Measurements from ENCODE around the gene EPHA1.
A peak's percentile ranks its signal among the peaks of the same experiment; 100 is the strongest.

The EPHA1 gene

GRCh38 chr7:143369678-143370651 is 38.7 kb downstream of the EPHA1 start:
- DNase-seq, result no peak

DNA sequence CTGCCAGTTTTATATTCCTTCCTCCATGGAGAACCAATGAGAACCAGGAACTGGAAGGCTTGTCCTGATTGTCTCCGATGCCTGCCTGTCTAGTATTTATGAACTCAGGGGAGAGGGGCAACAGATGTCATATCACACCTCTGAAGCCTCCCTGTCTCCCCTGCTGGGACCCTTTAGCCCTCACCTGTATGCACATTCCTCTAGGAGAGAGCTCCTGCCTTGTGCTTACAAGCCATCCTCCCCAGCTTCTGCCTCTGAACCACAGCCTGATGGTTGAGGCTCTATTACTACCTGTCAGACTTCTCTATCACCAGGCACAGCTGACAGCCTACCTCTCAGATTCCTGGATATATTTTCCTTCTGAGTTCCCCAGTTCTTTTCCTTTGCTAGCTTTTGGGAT is 40.3 kb downstream of the EPHA1 start:
- DNase-seq, result no peak

DNA sequence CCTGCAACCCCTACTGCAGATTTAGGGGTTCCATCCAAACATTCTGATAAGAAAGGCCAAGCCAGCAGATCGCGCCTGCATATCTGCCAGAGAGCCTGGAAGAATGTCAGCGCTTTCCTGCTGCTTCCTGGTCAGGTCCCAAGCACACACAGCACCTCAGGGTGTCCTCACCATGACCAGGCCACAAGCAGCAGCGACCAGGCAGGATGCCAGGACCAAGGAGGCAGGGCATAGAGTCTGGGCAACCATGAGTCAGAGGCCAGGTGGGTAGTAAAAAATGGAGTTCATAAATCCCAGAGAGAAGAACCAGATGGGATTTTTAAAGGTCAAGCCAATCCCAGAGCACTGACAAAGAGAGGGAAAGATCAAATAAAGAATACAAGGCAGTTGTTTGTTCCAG is 40.7 kb downstream of the EPHA1 start:
- DNase-seq, result no peak

DNA sequence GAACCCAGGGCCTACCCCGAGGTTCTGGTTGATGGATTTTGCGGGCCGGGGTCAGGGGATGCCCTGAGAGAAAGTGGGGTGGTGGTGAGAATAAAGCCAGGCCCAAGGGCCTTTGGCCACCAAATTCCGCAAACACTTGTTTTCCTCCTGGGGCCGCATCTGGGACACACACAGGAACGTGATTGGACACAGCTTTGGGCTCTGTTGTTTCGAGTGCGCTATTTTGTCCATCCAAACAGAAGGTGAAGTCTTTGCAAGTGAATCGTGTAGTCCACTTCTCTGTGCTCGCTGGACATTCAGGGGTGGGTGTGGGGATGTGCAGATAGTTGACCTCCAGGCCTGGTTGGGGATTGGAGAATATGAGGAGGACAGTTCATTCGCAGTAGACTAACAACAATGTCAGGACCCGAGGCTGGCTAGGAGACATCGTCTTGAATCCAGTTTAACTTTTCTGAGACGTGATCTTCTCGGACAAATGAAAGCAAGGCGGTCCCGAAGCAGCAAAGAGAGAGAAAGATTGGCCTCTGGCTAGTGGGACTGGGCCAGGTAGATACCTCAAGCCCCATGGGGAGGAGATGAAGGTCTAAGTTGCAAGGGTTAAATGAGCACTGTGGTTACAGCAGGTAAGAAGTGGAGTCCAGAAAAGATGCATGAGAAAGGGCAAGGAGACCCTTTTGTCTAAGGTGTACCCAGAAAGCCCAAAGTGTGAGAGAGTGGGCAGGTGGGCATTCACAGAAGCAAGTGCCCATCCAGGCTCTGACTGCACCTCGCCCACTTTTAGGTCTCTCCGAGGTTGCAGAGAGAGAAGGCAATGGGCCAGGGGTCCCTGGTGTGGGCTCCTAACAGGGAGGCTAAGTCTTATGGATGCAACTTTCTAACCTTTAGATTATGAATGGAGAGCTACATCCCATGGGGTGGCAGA is 45.4 kb downstream of the EPHA1 start:
- DNase-seq, result no peak

GRCh38 chr7:143362131-143363015 is 46.3 kb downstream of the EPHA1 start, which contains the start of gene FAM131B:
Gene FAM131B (minus strand): TSS chr7:143362713. CDS start chr7:143362603, 110 bp downstream.
- DNase-seq, result no peak

DNA sequence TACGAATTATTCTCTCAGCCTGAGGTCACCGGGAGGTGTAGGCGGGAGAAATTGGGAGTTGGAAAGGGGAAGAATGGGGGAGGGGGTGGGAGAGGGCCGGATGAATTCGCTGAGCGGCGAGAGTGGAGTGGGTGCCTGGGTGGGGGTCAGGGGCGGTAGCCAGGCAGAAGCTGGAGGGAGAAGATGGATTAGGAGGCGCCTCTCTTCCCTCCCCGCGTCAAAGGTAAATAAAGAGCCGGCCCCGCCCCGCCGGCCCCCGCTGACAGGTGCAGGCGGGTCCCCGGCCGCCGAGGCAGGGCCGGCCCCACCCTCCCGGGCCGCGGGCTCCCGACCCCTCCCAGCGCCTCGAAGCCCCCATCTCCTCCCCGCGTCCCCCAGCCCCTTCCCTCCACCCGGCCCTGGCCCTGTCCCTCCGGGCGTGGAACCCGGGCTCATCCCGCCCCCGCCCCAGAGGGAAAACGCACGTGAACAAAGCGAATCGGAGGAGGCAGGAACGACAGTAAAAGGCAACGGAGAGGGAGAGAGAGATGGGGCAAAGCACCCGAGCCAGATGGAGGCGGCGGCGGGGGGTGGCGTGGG is 47.0 kb downstream of the EPHA1 start:
- DNase-seq, result no peak

DNA sequence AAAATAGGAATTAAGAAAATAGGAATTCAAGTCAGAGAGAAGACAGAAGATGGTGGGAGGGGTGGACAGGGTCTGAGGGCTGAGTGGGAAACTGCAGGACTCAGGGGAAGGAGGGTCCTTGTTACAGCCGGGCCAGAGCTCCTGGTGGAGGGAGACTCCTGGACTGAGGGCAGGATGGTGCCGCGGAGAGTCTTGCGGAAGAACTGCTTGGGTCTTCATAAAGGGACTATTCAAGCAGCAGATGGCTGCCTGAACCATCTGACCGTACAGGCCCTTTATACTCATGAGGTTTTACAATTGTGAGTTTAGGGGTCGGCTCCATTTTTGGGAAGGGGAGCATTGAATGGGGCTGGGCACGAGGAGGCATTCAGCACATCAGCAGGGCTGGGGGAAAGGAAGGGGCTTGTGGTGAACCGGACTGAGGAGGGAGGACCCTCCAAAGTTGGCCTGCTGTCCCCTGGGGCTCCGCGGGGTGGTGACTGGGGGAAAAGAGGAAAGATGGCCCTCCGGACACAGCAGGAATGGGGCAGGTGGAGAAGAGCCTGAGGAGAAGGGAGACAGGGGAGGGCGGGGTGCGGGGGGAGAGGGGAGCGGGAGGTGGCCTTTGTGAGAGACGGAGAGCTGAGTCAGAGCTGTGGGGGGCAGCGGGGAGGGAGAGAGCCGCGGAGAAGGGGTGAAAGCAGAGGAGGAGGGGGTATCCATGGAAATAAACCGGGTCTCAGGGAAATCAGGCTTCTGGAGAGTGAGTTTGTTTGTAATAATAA is 47.7 kb downstream of the EPHA1 start:
- no peak for DNase-seq

- DNase-seq, result no peak
These were observed 48.8 kb downstream of the EPHA1 start for GRCh38 chr7:143359771-143360353.

- no peak for DNase-seq
These were observed 50.0 kb downstream of the EPHA1 start for GRCh38 chr7:143358626-143359025.

- no peak for DNase-seq
These were observed 52.1 kb downstream of the EPHA1 start for GRCh38 chr7:143356414-143357050.

DNA sequence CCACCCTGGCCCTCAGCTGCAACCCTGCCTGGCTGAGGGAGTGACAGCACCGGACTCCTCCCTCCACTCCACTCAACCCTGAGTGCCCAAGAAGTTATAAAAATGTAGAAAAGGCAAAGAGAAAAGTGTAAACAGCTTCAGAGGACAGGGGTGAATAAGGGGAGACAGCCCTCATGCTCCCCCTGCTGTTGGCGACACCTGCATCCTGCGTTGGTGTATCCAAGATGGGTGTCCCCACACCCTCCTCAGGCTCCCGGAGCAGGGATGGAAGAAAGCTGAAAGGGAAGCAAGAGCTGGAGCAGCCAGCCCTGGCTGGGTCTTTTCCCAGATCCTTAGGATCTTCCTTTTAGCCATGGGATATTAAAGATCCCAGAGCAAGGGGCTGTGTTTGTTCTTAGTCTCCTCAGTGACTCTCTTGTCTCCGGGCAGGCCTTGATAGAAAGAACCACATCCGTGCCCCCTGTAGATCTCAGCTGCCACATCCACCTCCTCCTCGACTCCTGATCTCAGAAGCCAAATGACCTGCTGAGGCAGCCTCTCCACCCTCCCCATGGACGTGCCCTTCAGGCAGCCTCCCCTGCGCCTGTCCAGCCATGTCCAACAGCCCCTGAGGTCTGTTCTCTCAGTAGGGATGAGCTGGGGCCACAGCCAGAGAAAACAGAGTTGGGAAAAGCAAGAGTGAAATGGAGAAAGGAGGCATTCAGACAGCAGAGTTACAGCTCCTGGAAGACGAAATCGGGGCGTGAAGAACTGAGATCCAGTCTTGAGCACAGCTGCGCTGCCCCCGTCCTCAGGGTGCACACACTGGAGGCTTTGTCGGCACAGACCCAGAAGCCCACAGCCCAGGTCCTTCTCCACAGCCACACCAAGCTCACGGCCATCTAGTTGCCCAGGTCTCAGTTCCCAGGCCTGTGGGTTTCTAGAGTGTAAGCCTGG is 52.9 kb downstream of the EPHA1 start:
- no peak for DNase-seq

DNA sequence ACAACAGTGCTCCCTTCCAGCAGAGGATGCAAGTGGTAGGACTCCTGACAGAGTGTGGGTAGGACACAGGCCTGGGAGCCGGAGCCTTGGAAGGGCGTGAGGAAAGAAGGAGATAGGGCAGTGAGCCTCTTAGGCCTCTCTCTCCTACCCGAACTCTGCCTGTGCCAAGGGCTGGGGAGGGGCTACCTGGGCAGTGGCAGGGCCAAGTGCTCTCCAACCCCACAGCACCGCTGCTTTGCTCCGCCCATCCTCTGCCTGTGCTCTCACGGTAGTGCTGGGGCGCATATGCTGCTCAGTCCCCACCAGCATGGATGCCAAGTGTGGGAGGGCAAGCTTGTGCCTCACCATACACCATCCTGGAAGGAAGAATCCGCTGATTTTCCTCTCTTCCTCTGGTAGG is 53.7 kb downstream of the EPHA1 start:
- DNase-seq, result no peak

DNA sequence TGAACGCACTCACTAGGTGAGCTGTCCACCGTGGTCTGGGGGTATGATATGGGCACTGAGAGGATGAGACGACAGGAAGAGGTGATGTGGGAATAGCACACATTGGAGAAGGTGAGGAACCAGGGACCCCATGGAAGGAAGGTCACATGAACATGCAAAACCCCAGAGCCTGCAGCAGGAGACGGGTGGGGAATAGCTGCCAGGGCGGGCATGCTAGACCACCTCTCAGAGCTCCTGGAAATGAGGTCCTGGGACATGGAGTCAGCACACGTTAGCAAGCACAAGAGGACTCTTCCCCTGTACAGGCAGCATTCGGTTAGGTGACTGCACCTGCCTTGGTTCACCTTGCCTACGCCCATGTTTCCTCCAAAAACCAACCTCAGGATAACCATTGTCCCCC is 54.3 kb downstream of the EPHA1 start:
- DNase-seq, result no peak

- DNase-seq, result no peak
These were observed 56.1 kb downstream of the EPHA1 start for GRCh38 chr7:143352531-143353002.

GRCh38 chr7:143351574-143351973 is 57.1 kb downstream of the EPHA1 start:
- DNase-seq, result no peak

- no peak for DNase-seq
These were observed 57.6 kb downstream of the EPHA1 start for GRCh38 chr7:143351060-143351459.

GRCh38 chr7:143347950-143348349 is 60.7 kb downstream of the EPHA1 start:
- DNase-seq, result no peak

- DNase-seq, result no peak
These were observed 62.6 kb downstream of the EPHA1 start for GRCh38 chr7:143346018-143346417.

DNA sequence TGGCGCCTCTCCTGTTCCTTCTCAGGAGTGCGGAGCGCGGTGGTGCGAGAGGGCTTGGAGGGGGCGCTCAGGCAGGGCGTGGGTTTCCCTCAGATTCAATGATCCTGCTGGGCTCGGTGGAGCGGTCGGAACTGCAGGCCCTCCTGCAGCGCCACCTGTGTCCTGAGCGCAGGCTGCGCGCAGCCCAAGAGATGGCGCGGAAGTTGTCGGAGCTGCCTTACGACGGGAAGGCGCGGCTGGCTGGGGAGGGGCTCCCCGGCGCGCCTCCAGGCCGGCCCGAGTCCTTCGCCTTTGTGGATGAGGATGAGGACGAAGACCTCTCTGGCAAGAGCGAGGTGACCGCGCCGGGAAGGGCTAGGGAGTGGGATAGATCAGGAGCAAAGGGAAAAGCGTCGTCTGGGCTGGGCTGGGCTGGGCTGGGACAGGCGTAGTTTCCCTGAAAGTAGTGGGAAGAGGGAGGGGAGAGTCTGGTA is 63.2 kb downstream of the EPHA1 start:
- DNase-seq, result peak; percentile 48
